ENCODE data around the gene TUBB2A.

The TUBB2A gene

DNA sequence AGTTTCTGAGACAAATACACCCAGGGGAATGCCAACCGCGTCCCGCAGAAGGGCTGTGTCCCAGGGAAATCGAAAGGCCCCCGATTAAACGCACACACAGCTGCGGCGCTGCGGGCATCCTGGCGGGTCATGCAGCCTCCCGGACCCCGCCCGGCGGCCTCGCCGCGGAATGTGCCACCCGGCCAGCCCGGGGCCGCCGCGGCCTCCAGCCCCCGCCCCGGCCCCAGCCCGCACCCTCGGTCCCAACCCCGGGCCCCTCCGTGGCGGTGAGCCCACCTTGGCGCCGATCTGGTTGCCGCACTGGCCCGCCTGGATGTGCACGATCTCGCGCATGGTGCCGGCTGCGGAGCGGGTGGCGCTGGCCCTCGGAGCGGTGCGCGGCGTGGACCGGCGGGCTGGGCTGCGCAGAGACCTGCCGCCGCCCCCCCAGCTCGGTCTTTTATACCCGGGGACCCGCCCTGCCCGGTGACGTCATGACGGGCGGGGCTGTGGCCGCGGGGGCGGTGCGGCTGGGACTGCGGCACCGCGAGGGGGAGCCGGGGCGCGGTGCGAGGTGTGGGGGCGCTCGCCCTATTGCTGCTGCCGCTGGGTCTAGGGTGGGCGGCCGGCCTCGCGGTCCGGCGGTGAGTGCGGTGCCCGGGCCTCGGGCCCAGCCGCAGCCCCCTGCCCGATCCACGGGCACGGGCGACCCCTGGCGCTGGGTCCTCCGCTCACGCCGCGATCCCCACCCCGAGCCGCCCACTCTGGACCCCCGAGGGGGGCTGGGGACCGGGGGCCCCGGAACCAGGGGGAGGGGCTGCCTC lies at the start of gene TUBB2A:
TSS of gene TUBB2A (minus strand) at position 414 of the 803 bp plus-strand sequence. CDS start at position 333, 81 bp downstream.
- DNase-seq (ENCODE audit: extremely low spot score) = peak; percentile 91
- TF ChIP-seq LEF1 (IDR thresholded peaks at IDR 0.05; ENCODE audit: borderline replicate concordance) = peak; percentile 50; the same call in 1 of the 2 replicates
- no peak for TF ChIP-seq CTBP1 (IDR thresholded peaks at IDR 0.05; ENCODE audit: borderline replicate concordance)
- peak; percentile 79; the same call in 1 of the 2 replicates for TF ChIP-seq FOXM1 (IDR thresholded peaks at IDR 0.05; ENCODE audit: borderline replicate concordance)
- CTCF ChIA-PET = interaction anchor here (0.6 to 1.4 kb wide), 7 partner anchors 8 to 205 kb away, joined by 3 to 8 read pairs (median 4); no protein-coding TSS in a partner anchor
- POLR2A ChIA-PET = interaction anchor here (0.6 to 1.8 kb wide), 13 partner anchors 8 to 95 kb away, joined by 3 to 8 read pairs (median 4); no protein-coding TSS in a partner anchor

DNA sequence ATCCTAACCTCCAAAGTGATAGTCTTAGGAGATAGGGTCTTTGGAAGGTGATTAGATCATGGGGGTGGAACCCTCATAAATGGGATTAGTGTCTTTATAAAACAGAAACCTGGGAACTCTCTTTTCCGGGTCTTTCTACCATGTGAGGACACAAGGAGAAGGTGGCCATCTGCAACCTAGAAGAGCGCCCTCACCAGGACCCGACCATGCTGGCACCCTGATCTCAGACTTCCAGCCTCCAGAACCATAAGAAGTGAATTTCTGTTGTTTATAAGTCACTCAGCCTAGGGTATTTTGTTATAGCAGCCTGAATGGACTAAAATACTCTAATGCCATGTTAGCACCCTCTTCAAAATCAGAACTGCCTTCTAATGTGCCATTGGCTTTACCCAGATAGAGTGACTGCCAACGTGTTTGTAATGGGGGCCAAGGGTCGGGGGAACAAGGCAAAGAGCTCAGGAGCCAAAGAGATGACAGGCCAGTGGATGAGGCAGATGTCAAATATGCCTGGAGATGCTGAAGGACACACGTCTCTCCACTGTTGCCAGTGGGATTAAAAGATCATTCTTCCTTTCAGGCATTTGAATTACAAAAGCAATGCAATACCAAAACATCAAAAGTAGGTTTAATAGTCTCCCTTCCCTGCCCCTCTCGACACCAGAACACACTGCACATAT lies 49.1 kb upstream of the TUBB2A start:
- CTCF ChIA-PET = no interaction called here
- POLR2A ChIA-PET = no interaction called here
- TF ChIP-seq SP1 (IDR thresholded peaks at IDR 0.05) (no peak), ELF4 (IDR thresholded peaks at IDR 0.05) (no peak), CTBP1 (IDR thresholded peaks at IDR 0.05; ENCODE audit: borderline replicate concordance) (no peak), NFRKB (IDR thresholded peaks at IDR 0.05) (no peak), LEF1 (IDR thresholded peaks at IDR 0.05; ENCODE audit: borderline replicate concordance) (no peak), ARNT (IDR thresholded peaks at IDR 0.05) (no peak), TARDBP (IDR thresholded peaks at IDR 0.05) (no peak), L3MBTL2 (conservative IDR thresholded peaks at IDR 0.05) (no peak), FOXM1 (IDR thresholded peaks at IDR 0.05; ENCODE audit: borderline replicate concordance) (no peak), SUZ12 (IDR thresholded peaks at IDR 0.05) (no peak), BHLHE40 (IDR thresholded peaks at IDR 0.05; ENCODE audit: borderline replicate concordance) (no peak), ZNF384 (IDR thresholded peaks at IDR 0.05) (no peak), HDGF (IDR thresholded peaks at IDR 0.05; ENCODE audit: borderline replicate concordance) (no peak)
- TF ChIP-seq, protein P1, sequence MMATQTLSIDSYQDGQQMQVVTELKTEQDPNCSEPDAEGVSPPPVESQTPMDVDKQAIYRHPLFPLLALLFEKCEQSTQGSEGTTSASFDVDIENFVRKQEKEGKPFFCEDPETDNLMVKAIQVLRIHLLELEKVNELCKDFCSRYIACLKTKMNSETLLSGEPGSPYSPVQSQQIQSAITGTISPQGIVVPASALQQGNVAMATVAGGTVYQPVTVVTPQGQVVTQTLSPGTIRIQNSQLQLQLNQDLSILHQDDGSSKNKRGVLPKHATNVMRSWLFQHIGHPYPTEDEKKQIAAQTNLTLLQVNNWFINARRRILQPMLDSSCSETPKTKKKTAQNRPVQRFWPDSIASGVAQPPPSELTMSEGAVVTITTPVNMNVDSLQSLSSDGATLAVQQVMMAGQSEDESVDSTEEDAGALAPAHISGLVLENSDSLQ (IDR thresholded peaks at IDR 0.05) = no peak
- DNase-seq (ENCODE audit: extremely low spot score) = no peak

DNA sequence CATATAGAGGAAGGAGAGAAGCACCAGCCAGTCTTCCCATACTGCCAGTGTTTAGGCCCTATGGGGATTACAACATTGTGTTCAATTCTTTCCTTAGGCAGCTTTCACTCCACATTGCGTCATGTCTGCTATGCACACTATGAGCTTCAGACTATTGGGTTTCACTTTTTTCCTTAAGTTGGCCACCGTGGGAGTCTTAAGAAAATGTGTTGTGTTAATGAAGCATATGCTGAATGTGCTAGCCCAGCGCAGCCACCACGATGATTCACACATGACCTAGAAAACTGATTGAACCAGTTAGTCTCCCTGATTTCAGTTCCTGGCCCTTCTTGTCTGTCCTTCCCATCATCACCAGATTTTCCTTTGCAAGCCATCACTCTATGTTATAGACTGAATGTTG lies 48.6 kb upstream of the TUBB2A start:
- no peak for TF ChIP-seq FOXA1 (IDR thresholded peaks at IDR 0.05)
- TF ChIP-seq TARDBP (IDR thresholded peaks at IDR 0.05) = no peak
- no peak for TF ChIP-seq BHLHE40 (IDR thresholded peaks at IDR 0.05; ENCODE audit: borderline replicate concordance)
- TF ChIP-seq FOXM1 (IDR thresholded peaks at IDR 0.05; ENCODE audit: borderline replicate concordance) = no peak
- no peak for TF ChIP-seq NFRKB (IDR thresholded peaks at IDR 0.05)
- no peak for TF ChIP-seq ELF4 (IDR thresholded peaks at IDR 0.05)
- no peak for TF ChIP-seq SP1 (IDR thresholded peaks at IDR 0.05)
- TF ChIP-seq ARNT (IDR thresholded peaks at IDR 0.05) = no peak
- no peak for TF ChIP-seq FOXK2 (IDR thresholded peaks at IDR 0.05)
- no peak for TF ChIP-seq HDGF (IDR thresholded peaks at IDR 0.05; ENCODE audit: borderline replicate concordance)
- no peak for TF ChIP-seq L3MBTL2 (conservative IDR thresholded peaks at IDR 0.05)
- no peak for TF ChIP-seq SUZ12 (IDR thresholded peaks at IDR 0.05)
- no peak for TF ChIP-seq ZNF384 (IDR thresholded peaks at IDR 0.05)
- TF ChIP-seq CTBP1 (IDR thresholded peaks at IDR 0.05; ENCODE audit: borderline replicate concordance) = no peak
- TF ChIP-seq LEF1 (IDR thresholded peaks at IDR 0.05; ENCODE audit: borderline replicate concordance) = no peak
- TF ChIP-seq, protein P1 (IDR thresholded peaks at IDR 0.05) = no peak
- POLR2A ChIA-PET = no interaction called here
- CTCF ChIA-PET = no interaction called here
- no peak for DNase-seq (ENCODE audit: extremely low spot score)

DNA sequence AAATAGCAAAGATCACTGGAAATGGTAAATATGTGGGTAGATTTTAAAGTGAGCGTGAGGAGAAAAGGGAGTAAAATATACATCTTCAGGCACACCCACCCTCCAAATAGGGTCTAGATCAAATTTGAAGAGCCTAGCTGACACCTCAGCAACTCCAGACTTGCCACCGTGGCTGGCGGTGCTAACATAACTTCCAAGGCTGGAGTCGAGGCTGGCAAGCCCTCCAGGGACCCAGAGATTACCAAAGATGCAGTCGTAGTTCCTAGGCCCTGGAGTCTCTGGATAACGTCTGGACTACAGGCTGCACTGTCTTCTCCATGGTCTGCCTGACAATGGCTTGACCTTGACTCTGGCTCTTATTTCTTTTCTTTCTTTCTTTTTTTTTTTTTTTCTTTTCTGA lies 47.6 kb upstream of the TUBB2A start:
- POLR2A ChIA-PET = no interaction called here
- TF ChIP-seq BHLHE40 (IDR thresholded peaks at IDR 0.05; ENCODE audit: borderline replicate concordance) (no peak), NFRKB (IDR thresholded peaks at IDR 0.05) (no peak), LEF1 (IDR thresholded peaks at IDR 0.05; ENCODE audit: borderline replicate concordance) (no peak), ARNT (IDR thresholded peaks at IDR 0.05) (no peak), CTBP1 (IDR thresholded peaks at IDR 0.05; ENCODE audit: borderline replicate concordance) (no peak), SP1 (IDR thresholded peaks at IDR 0.05) (no peak), L3MBTL2 (conservative IDR thresholded peaks at IDR 0.05) (no peak), FOXK2 (IDR thresholded peaks at IDR 0.05) (no peak), HDGF (IDR thresholded peaks at IDR 0.05; ENCODE audit: borderline replicate concordance) (no peak)
- TF ChIP-seq, protein P1 (IDR thresholded peaks at IDR 0.05) = no peak

DNA sequence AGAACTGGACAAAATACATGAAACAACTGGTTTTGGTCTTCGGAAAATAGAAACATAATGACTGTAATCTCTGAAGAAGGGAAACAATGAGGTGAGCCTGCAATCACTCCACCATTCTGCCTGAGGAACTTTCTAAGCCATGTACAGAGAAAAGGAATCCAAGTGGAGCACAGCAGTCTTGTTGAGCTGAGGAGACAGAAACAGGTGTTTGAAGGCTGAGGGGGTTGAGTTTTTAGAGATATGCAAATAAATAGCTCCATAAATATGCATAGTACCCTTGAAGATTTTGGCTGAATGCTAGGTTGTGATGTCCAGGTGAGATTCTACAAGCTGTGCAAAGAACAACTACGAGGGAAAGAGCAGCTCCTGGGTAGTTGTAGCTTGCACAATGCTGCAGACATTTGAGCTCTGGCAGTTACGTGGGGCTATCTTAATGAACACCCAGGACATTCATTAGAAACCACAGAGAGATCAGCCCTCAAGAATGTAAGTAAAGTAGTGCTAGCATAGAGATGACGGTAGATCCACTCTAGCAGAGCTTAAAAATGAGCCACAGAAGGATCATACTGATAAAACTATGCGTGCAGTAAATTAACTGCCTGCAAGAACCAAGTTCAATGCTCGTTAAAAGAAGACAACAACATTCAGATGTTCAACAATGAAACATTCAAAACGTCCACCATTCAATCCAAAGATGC lies 45.8 kb upstream of the TUBB2A start:
- POLR2A ChIA-PET = interaction anchor here (0.9 kb wide), 1 partner anchor 27 kb away, joined by 3 read pairs; no protein-coding TSS in a partner anchor
- CTCF ChIA-PET = interaction anchor here (1.0 to 1.5 kb wide), 2 partner anchors 40 to 46 kb away, joined by 3 to 4 read pairs; partner anchors contain the start of gene TUBB2A

More for the DNA sequence above, 47.6 kb upstream of the TUBB2A start:
- CTCF ChIA-PET = no interaction called here
- DNase-seq (ENCODE audit: extremely low spot score) = no peak

More for the DNA sequence above, 45.8 kb upstream of the TUBB2A start:
- TF ChIP-seq SP1 (IDR thresholded peaks at IDR 0.05) (no peak), FOXA1 (IDR thresholded peaks at IDR 0.05) (no peak), FOXM1 (IDR thresholded peaks at IDR 0.05; ENCODE audit: borderline replicate concordance) (no peak), LEF1 (IDR thresholded peaks at IDR 0.05; ENCODE audit: borderline replicate concordance) (no peak), TARDBP (IDR thresholded peaks at IDR 0.05) (no peak), NFRKB (IDR thresholded peaks at IDR 0.05) (no peak), SUZ12 (IDR thresholded peaks at IDR 0.05) (no peak), ARNT (IDR thresholded peaks at IDR 0.05) (no peak), BHLHE40 (IDR thresholded peaks at IDR 0.05; ENCODE audit: borderline replicate concordance) (no peak), CTBP1 (IDR thresholded peaks at IDR 0.05; ENCODE audit: borderline replicate concordance) (no peak), ZNF384 (IDR thresholded peaks at IDR 0.05) (no peak), HDGF (IDR thresholded peaks at IDR 0.05; ENCODE audit: borderline replicate concordance) (no peak), FOXK2 (IDR thresholded peaks at IDR 0.05) (no peak), ELF4 (IDR thresholded peaks at IDR 0.05) (no peak), L3MBTL2 (conservative IDR thresholded peaks at IDR 0.05) (no peak)
- TF ChIP-seq, protein P1 (IDR thresholded peaks at IDR 0.05) = no peak
- DNase-seq (ENCODE audit: extremely low spot score) = no peak

Measured in HEK293T (cell line).